PC-3 (cell line): ENCODE data around the gene PCNA.

Experiments used
- EZH2 ChIP-seq: fragments of 300-600 bp; sonication (generic); IDR thresholded peaks from one replicate; pipeline ENCODE4 v1.6.1; 2017; ENCODE audit warnings: antibody characterized with exemption, mild to moderate bottlenecking, low read length; ENCODE audit not compliant: unreplicated experiment
- TF ChIP-seq, protein P1 (sequence below): fragments of 300-600 bp; sonication (generic); conservative IDR thresholded peaks from 2 replicates; pipeline ENCODE4 v1.5.1; 2017; ENCODE audit warnings: antibody characterized with exemption, low read depth, mild to moderate bottlenecking, low read length

GRCh38 chr20:5067877-5068645, 51.7 kb downstream of the PCNA start:
- TF ChIP-seq, protein P1, sequence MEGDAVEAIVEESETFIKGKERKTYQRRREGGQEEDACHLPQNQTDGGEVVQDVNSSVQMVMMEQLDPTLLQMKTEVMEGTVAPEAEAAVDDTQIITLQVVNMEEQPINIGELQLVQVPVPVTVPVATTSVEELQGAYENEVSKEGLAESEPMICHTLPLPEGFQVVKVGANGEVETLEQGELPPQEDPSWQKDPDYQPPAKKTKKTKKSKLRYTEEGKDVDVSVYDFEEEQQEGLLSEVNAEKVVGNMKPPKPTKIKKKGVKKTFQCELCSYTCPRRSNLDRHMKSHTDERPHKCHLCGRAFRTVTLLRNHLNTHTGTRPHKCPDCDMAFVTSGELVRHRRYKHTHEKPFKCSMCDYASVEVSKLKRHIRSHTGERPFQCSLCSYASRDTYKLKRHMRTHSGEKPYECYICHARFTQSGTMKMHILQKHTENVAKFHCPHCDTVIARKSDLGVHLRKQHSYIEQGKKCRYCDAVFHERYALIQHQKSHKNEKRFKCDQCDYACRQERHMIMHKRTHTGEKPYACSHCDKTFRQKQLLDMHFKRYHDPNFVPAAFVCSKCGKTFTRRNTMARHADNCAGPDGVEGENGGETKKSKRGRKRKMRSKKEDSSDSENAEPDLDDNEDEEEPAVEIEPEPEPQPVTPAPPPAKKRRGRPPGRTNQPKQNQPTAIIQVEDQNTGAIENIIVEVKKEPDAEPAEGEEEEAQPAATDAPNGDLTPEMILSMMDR = no peak
- TF ChIP-seq EZH2 = no peak
